ENCODE results near the gene LGI2.

DNA sequence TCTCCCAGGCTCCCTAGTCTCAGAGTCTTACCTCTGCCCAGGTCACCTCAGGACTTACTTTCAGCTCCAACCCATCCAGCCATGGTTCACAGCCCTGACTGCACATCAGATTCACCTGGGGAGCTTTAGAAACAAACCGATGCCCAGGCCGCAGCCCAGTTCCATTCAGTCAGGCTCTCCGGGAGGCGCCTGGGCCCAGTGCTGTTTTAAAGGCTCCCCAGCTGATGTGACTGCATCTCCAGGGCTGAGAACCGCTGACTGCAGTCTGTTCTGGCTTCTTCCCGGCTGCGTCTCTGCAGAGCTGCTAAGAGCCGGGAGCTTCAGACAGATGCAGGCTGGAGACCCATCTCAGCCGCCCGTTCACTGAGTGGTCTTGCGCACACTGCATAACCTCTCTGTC lies 44.4 kb upstream of the LGI2 start:
- no peak for TF ChIP-seq SIN3A (IDR thresholded peaks at IDR 0.05; ENCODE audit: borderline replicate concordance, low read depth, low read length)
- TF ChIP-seq CTCF (IDR thresholded peaks at IDR 0.05) = no peak
- TF ChIP-seq FOSL2 (IDR thresholded peaks at IDR 0.05; ENCODE audit: borderline replicate concordance, low read depth) = no peak
- no peak for TF ChIP-seq YY1 (IDR thresholded peaks at IDR 0.05; ENCODE audit: low read depth)
- TF ChIP-seq USF2 (IDR thresholded peaks at IDR 0.05; ENCODE audit: borderline replicate concordance, low read depth, low read length) = no peak
- no peak for TF ChIP-seq EZH2phosphoT487 (IDR thresholded peaks at IDR 0.05; ENCODE audit: borderline replicate concordance, low read depth)
- TF ChIP-seq TEAD4 (IDR thresholded peaks at IDR 0.05; ENCODE audit: borderline replicate concordance, insufficient read depth) = no peak
- no peak for TF ChIP-seq RCOR1 (IDR thresholded peaks at IDR 0.05; ENCODE audit: low read length)
- no peak for TF ChIP-seq RAD21 (IDR thresholded peaks at IDR 0.05; ENCODE audit: low read length)
- TF ChIP-seq, protein P1, sequence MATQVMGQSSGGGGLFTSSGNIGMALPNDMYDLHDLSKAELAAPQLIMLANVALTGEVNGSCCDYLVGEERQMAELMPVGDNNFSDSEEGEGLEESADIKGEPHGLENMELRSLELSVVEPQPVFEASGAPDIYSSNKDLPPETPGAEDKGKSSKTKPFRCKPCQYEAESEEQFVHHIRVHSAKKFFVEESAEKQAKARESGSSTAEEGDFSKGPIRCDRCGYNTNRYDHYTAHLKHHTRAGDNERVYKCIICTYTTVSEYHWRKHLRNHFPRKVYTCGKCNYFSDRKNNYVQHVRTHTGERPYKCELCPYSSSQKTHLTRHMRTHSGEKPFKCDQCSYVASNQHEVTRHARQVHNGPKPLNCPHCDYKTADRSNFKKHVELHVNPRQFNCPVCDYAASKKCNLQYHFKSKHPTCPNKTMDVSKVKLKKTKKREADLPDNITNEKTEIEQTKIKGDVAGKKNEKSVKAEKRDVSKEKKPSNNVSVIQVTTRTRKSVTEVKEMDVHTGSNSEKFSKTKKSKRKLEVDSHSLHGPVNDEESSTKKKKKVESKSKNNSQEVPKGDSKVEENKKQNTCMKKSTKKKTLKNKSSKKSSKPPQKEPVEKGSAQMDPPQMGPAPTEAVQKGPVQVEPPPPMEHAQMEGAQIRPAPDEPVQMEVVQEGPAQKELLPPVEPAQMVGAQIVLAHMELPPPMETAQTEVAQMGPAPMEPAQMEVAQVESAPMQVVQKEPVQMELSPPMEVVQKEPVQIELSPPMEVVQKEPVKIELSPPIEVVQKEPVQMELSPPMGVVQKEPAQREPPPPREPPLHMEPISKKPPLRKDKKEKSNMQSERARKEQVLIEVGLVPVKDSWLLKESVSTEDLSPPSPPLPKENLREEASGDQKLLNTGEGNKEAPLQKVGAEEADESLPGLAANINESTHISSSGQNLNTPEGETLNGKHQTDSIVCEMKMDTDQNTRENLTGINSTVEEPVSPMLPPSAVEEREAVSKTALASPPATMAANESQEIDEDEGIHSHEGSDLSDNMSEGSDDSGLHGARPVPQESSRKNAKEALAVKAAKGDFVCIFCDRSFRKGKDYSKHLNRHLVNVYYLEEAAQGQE (IDR thresholded peaks at IDR 0.05; ENCODE audit: low read depth, low read length) = no peak
- no peak for TF ChIP-seq TAF1 (IDR thresholded peaks at IDR 0.05; ENCODE audit: borderline replicate concordance, low read depth, low read length)
- TF ChIP-seq GABPA (IDR thresholded peaks at IDR 0.05; ENCODE audit: low read depth) = no peak

Data from SK-N-SH (cell line).